ENCODE measurements around the gene ANGPT4. TPM values are rescaled to one million over a fixed set of nuclear protein-coding genes. Genes with fewer than 3 reads are reported as not detected.
A peak's percentile ranks its signal among the peaks of the same experiment; 100 is the strongest.

Gene ANGPT4
- total and polyA plus RNA-seq, 2 of the 13 experiments (the other 11 are each of a cell fraction or from before 2014, with no cell fraction given), result not detected

GRCh38 chr20:833450-834150 lies 82.5 kb downstream of the ANGPT4 start, which contains the start of gene FAM110A (continued):
- TF ChIP-seq PRDM15 (CRISPR knock-in tag; IDR thresholded peaks at IDR 0.05) (no peak), ZNF3 (CRISPR knock-in tag; IDR thresholded peaks at IDR 0.05) (no peak), ZNF34 (CRISPR knock-in tag; IDR thresholded peaks at IDR 0.05; ENCODE audit: borderline replicate concordance) (no peak), ZXDC (CRISPR knock-in tag; IDR thresholded peaks at IDR 0.05) (no peak), ZFYVE20 (CRISPR knock-in tag; IDR thresholded peaks at IDR 0.05; ENCODE audit: borderline replicate concordance, low read depth) (no peak), ZNF564 (CRISPR knock-in tag; IDR thresholded peaks at IDR 0.05) (peak; percentile 30; the same call in 1 of the 2 replicates), ZFP36 (IDR thresholded peaks at IDR 0.05; ENCODE audit: borderline replicate concordance, low read depth, low read length, partially characterized antibody) (no peak), DR1 (CRISPR knock-in tag; IDR thresholded peaks at IDR 0.05) (peak; percentile 34; the same call in 1 of the 2 replicates), NFYB (CRISPR knock-in tag; IDR thresholded peaks at IDR 0.05) (peak; percentile 100), TEF (CRISPR knock-in tag; IDR thresholded peaks at IDR 0.05) (no peak), ZMYM4 (CRISPR knock-in tag; IDR thresholded peaks at IDR 0.05) (peak; percentile 83; the same call in 1 of the 2 replicates), ELF3 (CRISPR knock-in tag; IDR thresholded peaks at IDR 0.05) (peak; percentile 92), CEBPZ (IDR thresholded peaks at IDR 0.05; ENCODE audit: low read length) (no peak), DZIP1 (CRISPR knock-in tag; IDR thresholded peaks at IDR 0.05) (0 out of 2 replicates have a peak, but pooled peaks have one; percentile 80), MEIS2 (CRISPR knock-in tag; IDR thresholded peaks at IDR 0.05) (peak; percentile 79; the same call in 1 of the 2 replicates)
